H1 (cell line): ENCODE results near the gene MED16. TPM values are rescaled to one million over a fixed set of nuclear protein-coding genes. Genes with fewer than 3 reads are reported as not detected.

Experiments used
- EGR1 ChIP-seq: IDR thresholded peaks from 2 replicates; pipeline ENCODE4 v1.6.1; 2011; ENCODE audit warnings: low read depth, low read length, borderline replicate concordance
- GABPA ChIP-seq: IDR thresholded peaks from 2 replicates; pipeline ENCODE4 v1.6.1; 2011; ENCODE audit warnings: mild to moderate bottlenecking, low read length, moderate library complexity, borderline replicate concordance; ENCODE audit not compliant: insufficient read depth
- HDAC2 ChIP-seq, 2 experiments: fragments of 300-600 bp in 1 of 2; sonication (generic) in 1 of 2; IDR thresholded peaks; 2 replicates each; pipeline ENCODE4 v1.6.1; 2011 to 2012; ENCODE audit warnings: low read depth in 2 of 2, low read length in 2 of 2, mild to moderate bottlenecking in 2 of 2, moderate library complexity in 2 of 2, borderline replicate concordance in 1 of 2, inconsistent platforms in 1 of 2
- HDAC6 ChIP-seq: IDR thresholded peaks from one replicate; pipeline ENCODE4 v1.7.1; 2012; ENCODE audit warnings: low read depth, mild to moderate bottlenecking, inconsistent platforms, low read length, moderate library complexity
- KDM4A ChIP-seq: IDR thresholded peaks from one replicate; pipeline ENCODE4 v1.7.1; 2012; ENCODE audit warnings: low read depth, mild to moderate bottlenecking, moderate library complexity, low read length, inconsistent platforms; ENCODE audit not compliant: severe bottlenecking
- POLR2AphosphoS5 ChIP-seq: IDR thresholded peaks from 2 replicates; pipeline ENCODE4 v1.6.1; 2011; ENCODE audit warnings: low read depth, low read length
- RAD21 ChIP-seq, 2 experiments: IDR thresholded peaks in 1 of 2; conservative IDR thresholded peaks in 1 of 2; 2 replicates each; pipeline ENCODE4 v1.6.1; 2011; ENCODE audit warnings: low read depth in 2 of 2, low read length in 2 of 2, improper control_type of control experiment in 1 of 2, inconsistent platforms in 1 of 2, mild to moderate bottlenecking in 1 of 2, moderate library complexity in 1 of 2
- RNF2 ChIP-seq: fragments of 200-900, 300-1000 bp; sonication (generic); IDR thresholded peaks from 2 replicates; pipeline ENCODE4 v1.7.1; 2016; ENCODE audit warnings: borderline replicate concordance, low read depth, mild to moderate bottlenecking, antibody characterized with exemption, low read length; ENCODE audit not compliant: poor library complexity, severe bottlenecking; ENCODE audit errors: missing control alignments
- SAP30 ChIP-seq: fragments of 300-600 bp; sonication (generic); IDR thresholded peaks from 2 replicates; pipeline ENCODE4 v1.7.1; 2012; ENCODE audit warnings: low read length, moderate library complexity, mild to moderate bottlenecking, inconsistent platforms; ENCODE audit not compliant: insufficient read depth, insufficient replicate concordance
- SIN3A ChIP-seq, 2 experiments: IDR thresholded peaks in 1 of 2; conservative IDR thresholded peaks in 1 of 2; 2 replicates each; pipeline ENCODE4 v1.6.1; 2011 to 2012; ENCODE audit warnings: low read length in 2 of 2, improper control_type of control experiment in 1 of 2, low read depth in 1 of 2, mild to moderate bottlenecking in 1 of 2
- TCF12 ChIP-seq: IDR thresholded peaks from 2 replicates; pipeline ENCODE4 v1.6.1; 2011; ENCODE audit warnings: low read depth, mild to moderate bottlenecking, low read length
- YY1 ChIP-seq: IDR thresholded peaks from 2 replicates; pipeline ENCODE4 v1.6.1; 2011; ENCODE audit warnings: low read depth, mild to moderate bottlenecking, low read length
- polyA plus RNA-seq, 7 experiments: library from polyadenylated mRNA; depleted of rRNA in 3 of 7; stranded (reverse) in 5 of 7; unstranded in 2 of 7; fragments of >200 nt in 5 of 7; fragments of 200-250 nt in 2 of 7; gene quantifications; 1 replicate in 5 of 7; 2 replicates in 1 of 7; 4 replicates in 1 of 7; pipeline versions ENCODE4 v1.2.1 to v1.2.3, GENCODE V29; 2011 to 2013; ENCODE audit warnings: missing spikeins in 2 of 7, mixed read lengths in 2 of 7
- total RNA-seq: library from RNA; stranded (reverse); fragmentation: NEBNext Ultra II Directional; extraction: Animal tissue kit (Norgen Biotek cat#: 25700); gene quantifications from 2 replicates; pipeline ENCODE4 v1.2.1, GENCODE V29; 2021
- TF ChIP-seq, protein P1 (sequence below): IDR thresholded peaks from 2 replicates; pipeline ENCODE4 v1.6.1; 2012; ENCODE audit warnings: low read length, inconsistent platforms
- TF ChIP-seq, protein P2 (sequence below), 3 experiments: IDR thresholded peaks; 1 replicate in 2 of 3; 2 replicates in 1 of 3; pipeline versions ENCODE4 v1.5.1 to v1.6.1; 2011; ENCODE audit warnings: low read length in 3 of 3, mild to moderate bottlenecking in 3 of 3, inconsistent platforms in 2 of 3, low read depth in 1 of 3, moderate library complexity in 1 of 3; ENCODE audit not compliant: insufficient read depth in 1 of 3; ENCODE audit errors: control extremely low read depth in 1 of 3
- TF ChIP-seq, protein P3 (sequence below): IDR thresholded peaks from 2 replicates; pipeline ENCODE4 v1.6.1; 2012; ENCODE audit warnings: inconsistent platforms

Gene MED16
- total and polyA plus RNA-seq, 2 of the 8 experiments (the other 6 are each of a cell fraction or from before 2014, with no cell fraction given), result 51.0 to 67.2 TPM

DNA sequence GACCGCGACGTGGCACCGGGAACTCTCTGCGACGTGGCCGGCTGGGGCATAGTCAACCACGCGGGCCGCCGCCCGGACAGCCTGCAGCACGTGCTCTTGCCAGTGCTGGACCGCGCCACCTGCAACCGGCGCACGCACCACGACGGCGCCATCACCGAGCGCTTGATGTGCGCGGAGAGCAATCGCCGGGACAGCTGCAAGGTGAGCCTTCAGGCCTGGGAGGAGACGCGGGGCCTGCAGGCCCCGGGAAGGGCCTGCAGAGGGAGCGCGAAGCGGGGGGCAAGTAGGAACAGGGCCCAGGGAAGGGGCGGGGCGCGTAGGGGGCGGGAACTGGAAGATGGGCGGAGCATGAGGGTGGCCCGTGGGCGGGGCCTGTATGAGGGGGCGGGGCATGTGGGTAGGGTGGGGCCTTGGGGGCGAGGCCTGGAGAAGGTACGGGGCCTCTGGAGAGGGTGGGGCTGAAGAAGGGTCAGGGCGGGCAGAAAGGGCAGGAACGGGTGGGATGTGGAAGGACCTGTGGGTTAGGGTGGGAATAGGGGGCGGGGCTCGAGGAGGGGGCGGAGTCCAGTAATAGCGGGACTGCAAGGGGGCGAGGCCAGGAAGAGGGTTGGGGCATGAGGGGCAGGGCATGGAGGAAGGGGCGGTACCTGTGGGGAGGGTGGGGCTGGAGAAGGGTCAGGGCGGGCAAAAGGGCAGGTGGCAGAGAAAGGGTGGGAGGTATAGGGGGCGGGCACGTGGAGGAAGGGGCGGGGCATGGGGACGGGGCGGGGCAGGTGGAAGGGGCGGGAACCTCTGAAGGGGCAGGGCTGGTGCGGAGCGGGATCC lies 31.0 kb downstream of the MED16 start (continued):
- TF ChIP-seq SIN3A (conservative IDR thresholded peaks at IDR 0.05 in 1 of 2, IDR thresholded peaks at IDR 0.05 in 1 of 2; ENCODE audit: low read depth in 1 of 2, low read length in 2 of 2) (0 out of 4 replicates have a peak, but pooled peaks have one; percentile 35 to 43), RAD21 (IDR thresholded peaks at IDR 0.05 in 1 of 2, conservative IDR thresholded peaks at IDR 0.05 in 1 of 2; ENCODE audit: low read depth in 2 of 2, low read length in 2 of 2) (peak; percentile 37 to 55; a peak in 3 of 4 replicates), GABPA (peak; percentile 65; the same call in 1 of the 2 replicates), TCF12 (peak; percentile 77; the same call in 1 of the 2 replicates), SAP30 (no peak), EGR1 (0 out of 2 replicates have a peak, but pooled peaks have one; percentile 3), RNF2 (no peak), YY1 (peak; percentile 80), KDM4A (peak; percentile 36), HDAC2 (IDR thresholded peaks at IDR 0.05; ENCODE audit: borderline replicate concordance in 1 of 2, low read depth in 2 of 2, low read length in 2 of 2) (0 out of 4 replicates have a peak, but pooled peaks of 1 of the 2 experiments have one; percentile 29), POLR2AphosphoS5 (peak; percentile 35; the same call in 1 of the 2 replicates), HDAC6 (no peak)
- TF ChIP-seq, protein P1, sequence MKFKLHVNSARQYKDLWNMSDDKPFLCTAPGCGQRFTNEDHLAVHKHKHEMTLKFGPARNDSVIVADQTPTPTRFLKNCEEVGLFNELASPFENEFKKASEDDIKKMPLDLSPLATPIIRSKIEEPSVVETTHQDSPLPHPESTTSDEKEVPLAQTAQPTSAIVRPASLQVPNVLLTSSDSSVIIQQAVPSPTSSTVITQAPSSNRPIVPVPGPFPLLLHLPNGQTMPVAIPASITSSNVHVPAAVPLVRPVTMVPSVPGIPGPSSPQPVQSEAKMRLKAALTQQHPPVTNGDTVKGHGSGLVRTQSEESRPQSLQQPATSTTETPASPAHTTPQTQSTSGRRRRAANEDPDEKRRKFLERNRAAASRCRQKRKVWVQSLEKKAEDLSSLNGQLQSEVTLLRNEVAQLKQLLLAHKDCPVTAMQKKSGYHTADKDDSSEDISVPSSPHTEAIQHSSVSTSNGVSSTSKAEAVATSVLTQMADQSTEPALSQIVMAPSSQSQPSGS, result no peak
- TF ChIP-seq, protein P2, sequence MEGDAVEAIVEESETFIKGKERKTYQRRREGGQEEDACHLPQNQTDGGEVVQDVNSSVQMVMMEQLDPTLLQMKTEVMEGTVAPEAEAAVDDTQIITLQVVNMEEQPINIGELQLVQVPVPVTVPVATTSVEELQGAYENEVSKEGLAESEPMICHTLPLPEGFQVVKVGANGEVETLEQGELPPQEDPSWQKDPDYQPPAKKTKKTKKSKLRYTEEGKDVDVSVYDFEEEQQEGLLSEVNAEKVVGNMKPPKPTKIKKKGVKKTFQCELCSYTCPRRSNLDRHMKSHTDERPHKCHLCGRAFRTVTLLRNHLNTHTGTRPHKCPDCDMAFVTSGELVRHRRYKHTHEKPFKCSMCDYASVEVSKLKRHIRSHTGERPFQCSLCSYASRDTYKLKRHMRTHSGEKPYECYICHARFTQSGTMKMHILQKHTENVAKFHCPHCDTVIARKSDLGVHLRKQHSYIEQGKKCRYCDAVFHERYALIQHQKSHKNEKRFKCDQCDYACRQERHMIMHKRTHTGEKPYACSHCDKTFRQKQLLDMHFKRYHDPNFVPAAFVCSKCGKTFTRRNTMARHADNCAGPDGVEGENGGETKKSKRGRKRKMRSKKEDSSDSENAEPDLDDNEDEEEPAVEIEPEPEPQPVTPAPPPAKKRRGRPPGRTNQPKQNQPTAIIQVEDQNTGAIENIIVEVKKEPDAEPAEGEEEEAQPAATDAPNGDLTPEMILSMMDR (IDR thresholded peaks at IDR 0.05; ENCODE audit: control extremely low read depth in 1 of 3, insufficient read depth in 1 of 3, low read depth in 1 of 3, low read length in 3 of 3), result peak; percentile 53 to 73 (median 56)
- TF ChIP-seq, protein P3, sequence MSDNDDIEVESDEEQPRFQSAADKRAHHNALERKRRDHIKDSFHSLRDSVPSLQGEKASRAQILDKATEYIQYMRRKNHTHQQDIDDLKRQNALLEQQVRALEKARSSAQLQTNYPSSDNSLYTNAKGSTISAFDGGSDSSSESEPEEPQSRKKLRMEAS, result peak; percentile 100
